Kidney (tissue), 14 donors: ENCODE data around the gene MTF2. TPM values are rescaled to one million over a fixed set of nuclear protein-coding genes. Genes with fewer than 3 reads are reported as not detected.

Experiments
- DNase-seq, 5 donors: peaks; one replicate each; pipeline ENCODE4 v3.0.0-alpha.2; 2013 to 2020
- FAIRE-seq: peaks from 2 replicates; lab custom pipeline; 2012; peaks lifted over from hg19 to GRCh38; lab: Jason Lieb, UNC
- H3K27ac ChIP-seq, 2 donors: one replicate each; pipeline ENCODE4 v1.7.0; 2013; ENCODE audit warnings: low read depth in 2 of 2, low read length in 2 of 2, inconsistent platforms in 1 of 2
- H3K27me3 ChIP-seq: one replicate; pipeline ENCODE4 v1.7.1; 2013; ENCODE audit warnings: low read length, inconsistent platforms; ENCODE audit not compliant: control insufficient read depth, insufficient read depth
- H3K36me3 ChIP-seq, 3 donors: one replicate each; pipeline versions ENCODE4 v1.7.0 to v1.7.1; 2013; ENCODE audit warnings: low read length in 3 of 3, control low read depth in 1 of 3, inconsistent platforms in 1 of 3; ENCODE audit not compliant: insufficient read depth in 3 of 3, control insufficient read depth in 2 of 3
- H3K4me1 ChIP-seq, 3 donors: one replicate each; pipeline versions ENCODE4 v1.7.0 to v1.7.1; 2013; ENCODE audit warnings: low read length in 3 of 3, inconsistent platforms in 1 of 3, low read depth in 1 of 3; ENCODE audit not compliant: control insufficient read depth in 2 of 3, insufficient read depth in 2 of 3
- H3K4me3 ChIP-seq, 3 donors: one replicate each; pipeline versions ENCODE4 v1.7.0 to v1.8.1; 2013; ENCODE audit warnings: low read length in 3 of 3, control low read depth in 1 of 3, inconsistent platforms in 1 of 3
- H3K9ac ChIP-seq, 3 donors: one replicate each; pipeline versions ENCODE4 v1.7.0 to v1.7.1; 2013; ENCODE audit warnings: low read length in 3 of 3, control low read depth in 1 of 3, inconsistent platforms in 1 of 3
- H3K9me3 ChIP-seq, 3 donors: one replicate each; pipeline versions ENCODE4 v1.7.0 to v1.7.1; 2013; ENCODE audit warnings: low read length in 3 of 3, control low read depth in 1 of 3, inconsistent platforms in 1 of 3; ENCODE audit not compliant: control insufficient read depth in 2 of 3, insufficient read depth in 1 of 3
- CTCF ChIP-seq: IDR thresholded peaks from 3 replicates; pipeline ENCODE4 v1.5.1; 2012; ENCODE audit warnings: mild to moderate bottlenecking, moderate library complexity, borderline replicate concordance; ENCODE audit not compliant: insufficient read depth; ENCODE audit errors: extremely low read depth
- intact Hi-C: fragments of 100-400 bp; cut with DNase I; formaldehyde crosslinking; loops from one replicate; pipeline ENCODE4 v1.11.1; 2022
- polyA plus RNA-seq: library from polyadenylated mRNA; stranded (reverse); fragments of 350-450 nt; fragmentation: Illumina TruSeq; extraction: RNeasy Lipid Tissue Mini Kit (QIAGEN cat#74804); gene quantifications from one replicate; pipeline ENCODE4 v1.2.3, GENCODE V29; 2014; ENCODE audit warnings: low read depth, low replicate concordance; ENCODE audit not compliant: insufficient read depth
- total RNA-seq: library from RNA; stranded (reverse); fragmentation: NEBNext Ultra II Directional; extraction: Animal tissue kit (Norgen Biotek cat#: 25700); gene quantifications from one replicate; pipeline ENCODE4 v1.2.1, GENCODE V29; 2021
- donor health status: control.
- donor health status: control.
- donor health status: control.
- donor health status: control.
- donor health status: control.
- donor health status: DM: yes; HTN: yes; CAD: no.
- donor health status: Normal renal cell carcinoma (clear cell type).

The MTF2 gene
- total and polyA plus RNA-seq, 2 donors from 2014 or later = 8.8 to 30.5 TPM

GRCh38 chr1:93036672-93037071 lies 42.4 kb upstream of the MTF2 start:
- DNase-seq (no peak), FAIRE-seq (no peak)
- Histone ChIP-seq H3K27ac (no peak overlapping the region), H3K9me3 (no peaks in the 10 kb centered on the region), H3K9ac (no peak overlapping the region), H3K36me3 (no peaks in the 10 kb centered on the region), H3K4me3 (no peak overlapping the region), H3K4me1 (no peaks in the 10 kb centered on the region), H3K27me3 (no peaks in the 10 kb centered on the region)
- TF ChIP-seq CTCF = no peak
- intact Hi-C loops = no loop called here

GRCh38 chr1:93042187-93043056 lies 36.7 kb upstream of the MTF2 start:
- no peak overlapping the region for H3K27ac ChIP-seq
- TF ChIP-seq CTCF = no peak
- no peaks in the 10 kb centered on the region for H3K36me3 ChIP-seq
- no peak overlapping the region for H3K9ac ChIP-seq
- H3K4me1 ChIP-seq = no peaks in the 10 kb centered on the region
- H3K27me3 ChIP-seq = no peaks in the 10 kb centered on the region
- DNase-seq (no peak), FAIRE-seq (no peak)
- no peak overlapping the region for H3K4me3 ChIP-seq
- intact Hi-C loops = no loop called here
- H3K9me3 ChIP-seq = no peaks in the 10 kb centered on the region

- Histone ChIP-seq H3K9ac (no peak overlapping the region), H3K36me3 (no peaks in the 10 kb centered on the region), H3K27me3 (no peaks in the 10 kb centered on the region), H3K4me1 (no peaks in the 10 kb centered on the region), H3K27ac (no peak overlapping the region), H3K4me3 (no peak overlapping the region), H3K9me3 (no peaks in the 10 kb centered on the region)
- FAIRE-seq (no peak), DNase-seq (no peak)
- no peak for TF ChIP-seq CTCF
- intact Hi-C loops = no loop called here
Observed at GRCh38 chr1:93043057-93043557, 36.0 kb upstream of the MTF2 start.
